HepG2 (cell line): ENCODE measurements around the gene CD177.
"Not testable (repeated sequence)": the region's sequence is repeated elsewhere in the genome, so short reads cannot be mapped to it uniquely, and the experiment has no call there.

Experiments used
- GLI4 ChIP-seq: sonication (generic); formaldehyde crosslinking; IDR thresholded peaks from 2 replicates; pipeline ENCODE4 v1.5.1; 2020; ENCODE audit warnings: missing genetic modification reagents, mild to moderate bottlenecking, moderate library complexity, borderline replicate concordance
- IKZF1 ChIP-seq: fragments of 450-650 bp; IDR thresholded peaks from 2 replicates; pipeline ENCODE4 v1.7.1; 2016
- KLF6 ChIP-seq: IDR thresholded peaks from 2 replicates; pipeline ENCODE4 v1.8.0; 2016; ENCODE audit warnings: missing biosample characterization, missing genetic modification reagents
- SMAD1 ChIP-seq: sonication (generic); formaldehyde crosslinking; IDR thresholded peaks from 2 replicates; pipeline ENCODE4 v1.4.0; 2020; ENCODE audit warnings: missing genetic modification reagents, low read depth, mild to moderate bottlenecking, borderline replicate concordance
- ZKSCAN8 ChIP-seq: IDR thresholded peaks from 2 replicates; pipeline ENCODE4 v1.6.1; 2016; ENCODE audit warnings: borderline replicate concordance, missing genetic modification reagents, missing compliant biosample characterization
- ZNF563 ChIP-seq: sonication (generic); formaldehyde crosslinking; IDR thresholded peaks from 2 replicates; pipeline ENCODE4 v1.8.0; 2022; ENCODE audit warnings: mild to moderate bottlenecking, moderate library complexity, missing genetic modification reagents
- TF ChIP-seq, protein P1 (sequence below): sonication (generic); formaldehyde crosslinking; IDR thresholded peaks from 2 replicates; pipeline ENCODE4 v1.5.0; 2020; ENCODE audit warnings: mild to moderate bottlenecking, missing genetic modification reagents, moderate library complexity
- TF ChIP-seq, protein P2 (sequence below): sonication (generic); formaldehyde crosslinking; IDR thresholded peaks from 2 replicates; pipeline ENCODE4 v1.4.0; 2020; ENCODE audit warnings: missing genetic modification reagents, mild to moderate bottlenecking, borderline replicate concordance
- TF ChIP-seq, protein P3 (sequence below): sonication (generic); formaldehyde crosslinking; IDR thresholded peaks from 2 replicates; pipeline ENCODE4 v1.4.0; 2020; ENCODE audit warnings: low read depth, mild to moderate bottlenecking, missing genetic modification reagents
- TF ChIP-seq, protein P4 (sequence below): sonication (generic); formaldehyde crosslinking; IDR thresholded peaks from 2 replicates; pipeline ENCODE4 v1.5.1; 2020; ENCODE audit warnings: mild to moderate bottlenecking, missing genetic modification reagents, borderline replicate concordance

DNA sequence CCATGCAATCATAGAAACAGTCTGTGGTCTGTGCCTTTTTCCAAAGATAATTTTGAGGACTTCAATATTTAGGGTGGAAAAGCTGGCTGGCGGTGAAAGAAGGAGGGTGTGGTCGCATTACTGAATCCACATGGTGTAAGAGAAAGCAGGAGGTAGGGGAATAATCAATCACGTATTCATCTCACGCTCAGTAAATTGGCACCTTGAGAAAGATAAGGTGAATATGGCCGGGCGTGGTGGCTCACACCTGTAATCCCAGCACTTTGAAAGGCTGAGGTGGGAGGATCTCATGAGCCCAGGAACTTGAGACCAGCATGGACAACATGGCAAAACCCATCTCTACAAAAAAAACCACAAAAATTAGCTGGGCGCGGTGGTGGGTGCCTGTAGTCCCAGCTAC is 3.7 kb upstream of the CD177 start:
- not testable (repeated sequence) for TF ChIP-seq KLF6 (CRISPR knock-in tag); SMAD1 (CRISPR knock-in tag); ZNF563; IKZF1; GLI4 (CRISPR knock-in tag); ZKSCAN8
- TF ChIP-seq, protein P1, sequence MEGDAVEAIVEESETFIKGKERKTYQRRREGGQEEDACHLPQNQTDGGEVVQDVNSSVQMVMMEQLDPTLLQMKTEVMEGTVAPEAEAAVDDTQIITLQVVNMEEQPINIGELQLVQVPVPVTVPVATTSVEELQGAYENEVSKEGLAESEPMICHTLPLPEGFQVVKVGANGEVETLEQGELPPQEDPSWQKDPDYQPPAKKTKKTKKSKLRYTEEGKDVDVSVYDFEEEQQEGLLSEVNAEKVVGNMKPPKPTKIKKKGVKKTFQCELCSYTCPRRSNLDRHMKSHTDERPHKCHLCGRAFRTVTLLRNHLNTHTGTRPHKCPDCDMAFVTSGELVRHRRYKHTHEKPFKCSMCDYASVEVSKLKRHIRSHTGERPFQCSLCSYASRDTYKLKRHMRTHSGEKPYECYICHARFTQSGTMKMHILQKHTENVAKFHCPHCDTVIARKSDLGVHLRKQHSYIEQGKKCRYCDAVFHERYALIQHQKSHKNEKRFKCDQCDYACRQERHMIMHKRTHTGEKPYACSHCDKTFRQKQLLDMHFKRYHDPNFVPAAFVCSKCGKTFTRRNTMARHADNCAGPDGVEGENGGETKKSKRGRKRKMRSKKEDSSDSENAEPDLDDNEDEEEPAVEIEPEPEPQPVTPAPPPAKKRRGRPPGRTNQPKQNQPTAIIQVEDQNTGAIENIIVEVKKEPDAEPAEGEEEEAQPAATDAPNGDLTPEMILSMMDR (CRISPR knock-in tag) = not testable (repeated sequence)
- TF ChIP-seq, protein P2, sequence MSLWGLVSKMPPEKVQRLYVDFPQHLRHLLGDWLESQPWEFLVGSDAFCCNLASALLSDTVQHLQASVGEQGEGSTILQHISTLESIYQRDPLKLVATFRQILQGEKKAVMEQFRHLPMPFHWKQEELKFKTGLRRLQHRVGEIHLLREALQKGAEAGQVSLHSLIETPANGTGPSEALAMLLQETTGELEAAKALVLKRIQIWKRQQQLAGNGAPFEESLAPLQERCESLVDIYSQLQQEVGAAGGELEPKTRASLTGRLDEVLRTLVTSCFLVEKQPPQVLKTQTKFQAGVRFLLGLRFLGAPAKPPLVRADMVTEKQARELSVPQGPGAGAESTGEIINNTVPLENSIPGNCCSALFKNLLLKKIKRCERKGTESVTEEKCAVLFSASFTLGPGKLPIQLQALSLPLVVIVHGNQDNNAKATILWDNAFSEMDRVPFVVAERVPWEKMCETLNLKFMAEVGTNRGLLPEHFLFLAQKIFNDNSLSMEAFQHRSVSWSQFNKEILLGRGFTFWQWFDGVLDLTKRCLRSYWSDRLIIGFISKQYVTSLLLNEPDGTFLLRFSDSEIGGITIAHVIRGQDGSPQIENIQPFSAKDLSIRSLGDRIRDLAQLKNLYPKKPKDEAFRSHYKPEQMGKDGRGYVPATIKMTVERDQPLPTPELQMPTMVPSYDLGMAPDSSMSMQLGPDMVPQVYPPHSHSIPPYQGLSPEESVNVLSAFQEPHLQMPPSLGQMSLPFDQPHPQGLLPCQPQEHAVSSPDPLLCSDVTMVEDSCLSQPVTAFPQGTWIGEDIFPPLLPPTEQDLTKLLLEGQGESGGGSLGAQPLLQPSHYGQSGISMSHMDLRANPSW (CRISPR knock-in tag) = not testable (repeated sequence)
- TF ChIP-seq, protein P3, sequence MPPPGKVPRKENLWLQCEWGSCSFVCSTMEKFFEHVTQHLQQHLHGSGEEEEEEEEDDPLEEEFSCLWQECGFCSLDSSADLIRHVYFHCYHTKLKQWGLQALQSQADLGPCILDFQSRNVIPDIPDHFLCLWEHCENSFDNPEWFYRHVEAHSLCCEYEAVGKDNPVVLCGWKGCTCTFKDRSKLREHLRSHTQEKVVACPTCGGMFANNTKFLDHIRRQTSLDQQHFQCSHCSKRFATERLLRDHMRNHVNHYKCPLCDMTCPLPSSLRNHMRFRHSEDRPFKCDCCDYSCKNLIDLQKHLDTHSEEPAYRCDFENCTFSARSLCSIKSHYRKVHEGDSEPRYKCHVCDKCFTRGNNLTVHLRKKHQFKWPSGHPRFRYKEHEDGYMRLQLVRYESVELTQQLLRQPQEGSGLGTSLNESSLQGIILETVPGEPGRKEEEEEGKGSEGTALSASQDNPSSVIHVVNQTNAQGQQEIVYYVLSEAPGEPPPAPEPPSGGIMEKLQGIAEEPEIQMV (CRISPR knock-in tag) = not testable (repeated sequence)
- TF ChIP-seq, protein P4, sequence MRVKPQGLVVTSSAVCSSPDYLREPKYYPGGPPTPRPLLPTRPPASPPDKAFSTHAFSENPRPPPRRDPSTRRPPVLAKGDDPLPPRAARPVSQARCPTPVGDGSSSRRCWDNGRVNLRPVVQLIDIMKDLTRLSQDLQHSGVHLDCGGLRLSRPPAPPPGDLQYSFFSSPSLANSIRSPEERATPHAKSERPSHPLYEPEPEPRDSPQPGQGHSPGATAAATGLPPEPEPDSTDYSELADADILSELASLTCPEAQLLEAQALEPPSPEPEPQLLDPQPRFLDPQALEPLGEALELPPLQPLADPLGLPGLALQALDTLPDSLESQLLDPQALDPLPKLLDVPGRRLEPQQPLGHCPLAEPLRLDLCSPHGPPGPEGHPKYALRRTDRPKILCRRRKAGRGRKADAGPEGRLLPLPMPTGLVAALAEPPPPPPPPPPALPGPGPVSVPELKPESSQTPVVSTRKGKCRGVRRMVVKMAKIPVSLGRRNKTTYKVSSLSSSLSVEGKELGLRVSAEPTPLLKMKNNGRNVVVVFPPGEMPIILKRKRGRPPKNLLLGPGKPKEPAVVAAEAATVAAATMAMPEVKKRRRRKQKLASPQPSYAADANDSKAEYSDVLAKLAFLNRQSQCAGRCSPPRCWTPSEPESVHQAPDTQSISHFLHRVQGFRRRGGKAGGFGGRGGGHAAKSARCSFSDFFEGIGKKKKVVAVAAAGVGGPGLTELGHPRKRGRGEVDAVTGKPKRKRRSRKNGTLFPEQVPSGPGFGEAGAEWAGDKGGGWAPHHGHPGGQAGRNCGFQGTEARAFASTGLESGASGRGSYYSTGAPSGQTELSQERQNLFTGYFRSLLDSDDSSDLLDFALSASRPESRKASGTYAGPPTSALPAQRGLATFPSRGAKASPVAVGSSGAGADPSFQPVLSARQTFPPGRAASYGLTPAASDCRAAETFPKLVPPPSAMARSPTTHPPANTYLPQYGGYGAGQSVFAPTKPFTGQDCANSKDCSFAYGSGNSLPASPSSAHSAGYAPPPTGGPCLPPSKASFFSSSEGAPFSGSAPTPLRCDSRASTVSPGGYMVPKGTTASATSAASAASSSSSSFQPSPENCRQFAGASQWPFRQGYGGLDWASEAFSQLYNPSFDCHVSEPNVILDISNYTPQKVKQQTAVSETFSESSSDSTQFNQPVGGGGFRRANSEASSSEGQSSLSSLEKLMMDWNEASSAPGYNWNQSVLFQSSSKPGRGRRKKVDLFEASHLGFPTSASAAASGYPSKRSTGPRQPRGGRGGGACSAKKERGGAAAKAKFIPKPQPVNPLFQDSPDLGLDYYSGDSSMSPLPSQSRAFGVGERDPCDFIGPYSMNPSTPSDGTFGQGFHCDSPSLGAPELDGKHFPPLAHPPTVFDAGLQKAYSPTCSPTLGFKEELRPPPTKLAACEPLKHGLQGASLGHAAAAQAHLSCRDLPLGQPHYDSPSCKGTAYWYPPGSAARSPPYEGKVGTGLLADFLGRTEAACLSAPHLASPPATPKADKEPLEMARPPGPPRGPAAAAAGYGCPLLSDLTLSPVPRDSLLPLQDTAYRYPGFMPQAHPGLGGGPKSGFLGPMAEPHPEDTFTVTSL (CRISPR knock-in tag) = not testable (repeated sequence)
